Stimulated activated naive CD8-positive, alpha-beta T cell treated with anti-CD3 and anti-CD28 coated beads, Interleukin-15, amount 100 ng/mL, for 72 hours (primary cell): ENCODE results near the gene GALE.

Source experiments
- ATAC-seq: fragments of 150-1000 bp; cut with Tn5 transposase; 2 replicates; pipeline ENCODE4 v1.10.0; 2021; ENCODE audit warnings: mild to moderate bottlenecking, moderate library complexity
- DNase-seq, 2 donors: peaks; one replicate each; pipeline ENCODE4 v3.0.0; 2021 to 2022
- H3K27ac Mint-ChIP-seq, 2 donors: one replicate each; pipeline ENCODE4 v1.8.0; 2022; ENCODE audit warnings: mild to moderate bottlenecking in 2 of 2, mixed read lengths in 2 of 2, moderate library complexity in 2 of 2
- H3K27me3 Mint-ChIP-seq: one replicate; pipeline ENCODE4 v1.8.0; 2022; ENCODE audit warnings: mixed read lengths
- H3K4me1 Mint-ChIP-seq: one replicate; pipeline ENCODE4 v1.8.0; 2022; ENCODE audit warnings: mild to moderate bottlenecking, mixed read lengths
- H3K4me3 Mint-ChIP-seq, 2 donors: one replicate each; pipeline ENCODE4 v1.8.0; 2022; ENCODE audit warnings: mild to moderate bottlenecking in 2 of 2, mixed read lengths in 2 of 2, moderate library complexity in 1 of 2
- H3K9me3 Mint-ChIP-seq, 2 donors: one replicate each; pipeline ENCODE4 v1.8.0; 2022; ENCODE audit warnings: mixed read lengths in 2 of 2

The GALE gene

DNA sequence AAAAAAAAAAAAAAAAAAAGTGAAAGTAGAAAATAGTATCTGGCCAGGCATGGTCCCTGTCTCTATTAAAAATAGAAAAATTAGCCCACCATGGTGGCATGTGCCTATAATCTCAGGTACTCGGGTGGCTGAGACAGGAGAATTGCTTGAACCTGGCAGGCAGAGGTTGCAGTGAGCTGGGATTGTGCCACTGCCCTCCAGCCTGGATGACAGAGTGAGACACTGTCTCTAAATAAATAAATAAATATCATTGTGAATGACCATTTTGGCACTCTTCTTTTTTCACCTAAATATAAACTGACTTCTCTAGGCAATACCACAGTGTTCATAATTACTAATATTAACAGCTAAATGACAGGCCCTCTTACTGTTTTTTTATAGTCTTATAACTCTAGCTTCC, 42.7 kb downstream of the GALE start:
- Mint-ChIP-seq H3K9me3 (no peaks in the 10 kb centered on the region), H3K27me3 (no peaks in the 10 kb centered on the region), H3K4me3 (no peak overlapping the region), H3K27ac (no peak overlapping the region), H3K4me1 (no peaks in the 10 kb centered on the region)
- ATAC-seq: no peak
- no peak for DNase-seq

DNA sequence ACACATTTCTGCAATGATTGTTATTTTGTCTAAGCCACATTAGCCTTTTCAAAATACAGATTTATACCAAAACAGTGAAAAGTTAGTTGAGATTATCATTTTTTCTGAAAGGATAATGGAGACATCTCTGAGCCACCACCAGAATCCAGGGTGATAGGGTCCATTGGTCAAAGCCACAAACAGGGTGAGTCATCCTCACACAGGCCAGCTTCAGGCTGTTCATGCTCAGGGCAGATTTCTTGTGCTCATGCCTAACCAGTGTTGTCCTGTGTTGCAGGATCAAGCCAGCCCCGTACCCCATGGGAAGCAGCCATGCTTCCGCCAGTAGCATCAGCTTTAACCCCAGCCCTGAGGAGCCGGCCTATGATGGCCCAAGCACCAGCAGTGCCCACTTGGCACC, 43.9 kb downstream of the GALE start:
- ATAC-seq (no peak), DNase-seq (no peak)
- H3K4me3 Mint-ChIP-seq: no peak overlapping the region
- H3K27me3 Mint-ChIP-seq: no peaks in the 10 kb centered on the region
- no peak overlapping the region for H3K27ac Mint-ChIP-seq
- no peaks in the 10 kb centered on the region for H3K9me3 Mint-ChIP-seq
- H3K4me1 Mint-ChIP-seq: no peaks in the 10 kb centered on the region

DNA sequence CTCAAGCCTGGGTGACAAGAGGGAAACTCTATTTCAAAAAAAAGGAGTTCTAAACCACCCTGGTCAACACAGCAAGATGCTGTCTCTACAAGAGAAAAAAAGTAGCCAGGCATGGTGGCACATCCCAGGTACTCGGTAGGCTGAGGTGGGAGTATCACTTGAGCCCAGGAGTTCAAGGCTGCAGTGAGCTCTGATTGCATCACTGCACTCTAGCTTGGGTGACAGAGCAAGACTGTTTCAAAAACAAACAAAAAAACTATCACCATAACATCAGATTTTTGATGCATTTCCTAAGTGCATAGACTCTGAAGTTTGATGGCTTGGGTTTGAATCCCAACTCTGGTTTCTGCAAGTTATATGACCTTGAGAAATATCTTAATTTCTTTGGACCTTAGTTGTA, 47.6 kb downstream of the GALE start:
- Mint-ChIP-seq H3K4me3 (no peak overlapping the region), H3K9me3 (no peaks in the 10 kb centered on the region), H3K4me1 (peaks cover 20% of the 10 kb centered on the region), H3K27ac (no peak overlapping the region), H3K27me3 (no peaks in the 10 kb centered on the region)
- DNase-seq (no peak), ATAC-seq (no peak)

DNA sequence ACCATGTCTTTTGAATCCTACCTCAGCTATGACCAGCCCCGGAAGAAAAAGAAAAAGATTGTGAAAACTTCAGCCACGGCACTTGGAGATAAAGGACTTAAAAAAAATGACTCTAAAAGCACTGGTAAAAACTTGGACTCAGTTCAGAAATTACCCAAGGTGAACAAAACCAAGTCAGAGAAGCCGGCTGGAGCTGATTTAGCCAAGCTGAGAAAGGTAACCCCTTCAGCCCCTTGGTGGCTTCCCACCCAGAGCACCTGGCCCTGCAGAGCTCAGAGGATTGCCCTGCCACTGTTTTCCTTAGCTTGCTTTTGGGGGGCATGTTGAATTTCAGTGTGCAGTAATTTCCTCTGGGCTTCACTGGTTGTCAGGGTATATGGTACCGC, 48.7 kb downstream of the GALE start:
- no peak overlapping the region for H3K27ac Mint-ChIP-seq
- DNase-seq (no peak), ATAC-seq (no peak)
- H3K4me3 Mint-ChIP-seq: no peak overlapping the region
- no peaks in the 10 kb centered on the region for H3K9me3 Mint-ChIP-seq
- H3K4me1 Mint-ChIP-seq: peaks cover 31% of the 10 kb centered on the region
- no peaks in the 10 kb centered on the region for H3K27me3 Mint-ChIP-seq

DNA sequence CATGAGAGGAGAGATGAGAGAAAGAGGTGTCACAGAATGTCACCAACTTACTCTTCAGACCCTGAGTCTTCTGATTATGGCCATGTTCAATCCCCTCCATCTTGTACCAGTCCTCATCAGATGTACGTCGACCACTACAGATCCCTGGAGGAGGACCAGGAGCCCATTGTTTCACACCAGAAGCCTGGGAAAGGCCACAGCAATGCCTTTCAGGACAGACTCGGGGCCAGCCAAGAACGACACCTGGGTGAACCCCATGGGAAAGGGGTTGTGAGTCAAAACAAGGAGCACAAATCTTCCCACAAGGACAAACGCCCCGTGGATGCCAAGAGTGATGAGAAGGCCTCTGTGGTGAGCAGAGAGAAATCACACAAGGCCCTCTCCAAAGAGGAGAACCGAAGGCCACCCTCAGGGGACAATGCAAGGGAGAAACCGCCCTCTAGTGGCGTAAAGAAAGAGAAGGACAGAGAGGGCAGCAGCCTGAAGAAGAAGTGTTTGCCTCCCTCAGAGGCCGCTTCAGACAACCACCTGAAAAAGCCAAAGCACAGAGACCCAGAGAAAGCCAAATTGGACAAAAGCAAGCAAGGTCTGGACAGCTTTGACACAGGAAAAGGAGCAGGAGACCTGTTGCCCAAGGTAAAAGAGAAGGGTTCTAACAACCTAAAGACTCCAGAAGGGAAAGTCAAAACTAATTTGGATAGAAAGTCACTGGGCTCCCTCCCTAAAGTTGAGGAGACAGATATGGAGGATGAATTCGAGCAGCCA, 49.3 kb downstream of the GALE start:
- no peaks in the 10 kb centered on the region for H3K27me3 Mint-ChIP-seq
- H3K4me1 Mint-ChIP-seq: peaks cover 34% of the 10 kb centered on the region
- DNase-seq (peak; percentile 33 to 40), ATAC-seq (peak; percentile 84)
- no peak overlapping the region for H3K4me3 Mint-ChIP-seq
- H3K27ac Mint-ChIP-seq: peak overlapping the region in 1 of 2 donors; percentile 83
- no peaks in the 10 kb centered on the region for H3K9me3 Mint-ChIP-seq

DNA sequence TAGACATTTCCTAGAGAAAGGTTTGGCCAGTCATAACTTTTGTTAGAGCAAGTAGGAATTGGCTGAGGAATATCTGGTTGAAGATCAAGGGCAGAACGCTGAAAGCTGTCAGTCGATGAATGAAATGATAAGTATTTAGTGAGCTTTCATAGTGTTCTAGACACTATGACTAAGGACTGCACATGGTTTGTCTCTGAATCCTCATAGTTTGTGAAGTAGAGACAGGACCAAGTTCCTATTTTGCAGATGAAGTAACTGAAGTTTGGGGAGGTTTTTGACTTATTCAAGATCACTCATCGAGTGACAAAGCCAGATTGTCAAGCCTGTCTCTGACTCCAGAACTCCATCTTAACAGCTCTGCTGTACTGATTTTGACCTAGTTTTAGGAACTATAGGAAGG, 52.5 kb downstream of the GALE start:
- peak overlapping the region in 1 of 2 donors; percentile 64 for H3K27ac Mint-ChIP-seq
- no peak for ATAC-seq

More for the DNA sequence above, 52.5 kb downstream of the GALE start:
- peak overlapping the region in 1 of 2 donors; percentile 38 for H3K4me3 Mint-ChIP-seq
- no peaks in the 10 kb centered on the region for H3K27me3 Mint-ChIP-seq
- H3K4me1 Mint-ChIP-seq: peaks cover 53% of the 10 kb centered on the region
- DNase-seq: no peak
- H3K9me3 Mint-ChIP-seq: no peaks in the 10 kb centered on the region
